ENCODE data around the gene RHEB. TPM values are rescaled to one million over a fixed set of nuclear protein-coding genes. Genes with fewer than 3 reads are reported as not detected.

Gene RHEB
- total and polyA plus RNA-seq, 2 of the 4 experiments (the other 2 are of a cell fraction): 19.7 to 67.2 TPM

DNA sequence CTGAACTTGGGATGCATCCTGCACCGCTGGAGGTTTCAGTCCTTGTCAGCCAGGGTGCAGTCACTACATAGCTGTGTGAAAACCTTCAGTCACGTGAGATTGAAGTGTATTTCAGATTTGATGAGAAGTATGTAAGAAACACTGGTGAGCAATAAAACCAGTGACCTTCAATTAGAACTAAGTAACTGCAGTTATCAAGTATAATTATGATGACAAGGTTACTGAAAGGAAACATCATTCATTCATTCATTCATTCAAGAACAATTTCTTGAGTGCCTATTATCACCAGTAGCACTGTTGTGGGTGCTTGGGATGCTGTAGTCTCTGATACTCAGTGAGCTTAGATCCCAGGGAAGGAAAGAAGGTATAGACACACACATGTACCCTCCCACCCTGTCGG, 33.6 kb downstream of the RHEB start:
- Histone ChIP-seq H4K8ac (ENCODE audit: low read depth in 2 of 2, low read length in 2 of 2) (no peak overlapping the region), H3K4me1 (ENCODE audit: control insufficient read depth, insufficient read depth, low read length) (peaks cover 20% of the 10 kb centered on the region), H2BK120ac (ENCODE audit: low read depth, low read length) (no peak overlapping the region), H3K18ac (ENCODE audit: low read depth, low read length) (no peak overlapping the region), H2AK5ac (ENCODE audit: low read depth, low read length) (peak overlapping the region; percentile 43; the same call in 1 of the 2 replicates), H3K4me3 (ENCODE audit: insufficient read depth, low read depth, low read length) (no peak overlapping the region), H4K91ac (ENCODE audit: insufficient read depth, low read depth, low read length) (no peak overlapping the region), H3K4me2 (ENCODE audit: low read depth, low read length) (no peak overlapping the region), H2BK15ac (ENCODE audit: low read depth, low read length) (no peak overlapping the region; the same call in 2 of the 3 replicates), H4K5ac (ENCODE audit: low read depth, low read length) (no peak overlapping the region), H3K9me1 (ENCODE audit: insufficient read depth, low read length) (peaks cover 12% of the 10 kb centered on the region; the same call in 1 of the 2 replicates), H2AFZ (replicated peaks; ENCODE audit: low read length, poor library complexity) (no peak overlapping the region), H3K14ac (replicated peaks; ENCODE audit: low read depth, low read length) (no peak overlapping the region; the same call in 1 of the 2 replicates), H3K79me1 (ENCODE audit: low read depth in 1 of 2, low read length in 2 of 2) (peaks cover 53 to 89% of the 10 kb centered on the region in 2 experiments), H2AK9ac (replicated peaks; ENCODE audit: low read depth, low read length, poor library complexity) (no peak overlapping the region), H3K23ac (ENCODE audit: low read depth, low read length) (no peak overlapping the region), H3K27ac (ENCODE audit: insufficient read depth, low read length) (no peak overlapping the region), H2BK5ac (ENCODE audit: low read depth, low read length, poor library complexity, severe bottlenecking) (no peak overlapping the region), H3K9me3 (ENCODE audit: control insufficient read depth, insufficient read depth, low read length) (no peaks in the 10 kb centered on the region), H2BK20ac (ENCODE audit: low read depth, low read length) (no peak overlapping the region), H3K4ac (ENCODE audit: low read depth, low read length) (no peak overlapping the region), H3K27me3 (ENCODE audit: control insufficient read depth, insufficient read depth, low read length) (no peaks in the 10 kb centered on the region), H3K9ac (ENCODE audit: low read depth, low read length) (no peak overlapping the region), H3K36me3 (ENCODE audit: control insufficient read depth, insufficient read depth, low read length) (peaks cover 31% of the 10 kb centered on the region), H4K20me1 (ENCODE audit: insufficient read depth, low read length) (peaks cover 14% of the 10 kb centered on the region; the same call in 1 of the 2 replicates), H3K56ac (ENCODE audit: extremely low read depth, insufficient read depth, low read length) (no peak overlapping the region)
- BruUV-seq (replicated peaks): no TSS peak
- TF ChIP-seq RCOR1 (IDR thresholded peaks at IDR 0.05; ENCODE audit: insufficient replicate concordance, low read length) (no peak), CHD1 (IDR thresholded peaks at IDR 0.05; ENCODE audit: low read depth, low read length) (no peak), POLR2A (IDR thresholded peaks at IDR 0.05; ENCODE audit: low read depth, low read length) (no peak), NFE2L2 (IDR thresholded peaks at IDR 0.05; ENCODE audit: low read depth, low read length) (no peak), CEBPB (IDR thresholded peaks at IDR 0.05; ENCODE audit: low read depth, low read length) (no peak), RAD21 (IDR thresholded peaks at IDR 0.05; ENCODE audit: low read length) (no peak), FOS (IDR thresholded peaks at IDR 0.05; ENCODE audit: low read depth, low read length) (no peak), MAZ (IDR thresholded peaks at IDR 0.05; ENCODE audit: borderline replicate concordance, low read depth, low read length) (no peak), BHLHE40 (IDR thresholded peaks at IDR 0.05; ENCODE audit: low read depth, low read length) (no peak), MAFK (IDR thresholded peaks at IDR 0.05; ENCODE audit: low read depth, low read length) (no peak), RFX5 (IDR thresholded peaks at IDR 0.05; ENCODE audit: low read depth, low read length) (no peak), SMC3 (IDR thresholded peaks at IDR 0.05; ENCODE audit: low read depth, low read length) (no peak), MXI1 (IDR thresholded peaks at IDR 0.05; ENCODE audit: borderline replicate concordance, low read depth, low read length) (no peak)
- TF ChIP-seq, protein P1, sequence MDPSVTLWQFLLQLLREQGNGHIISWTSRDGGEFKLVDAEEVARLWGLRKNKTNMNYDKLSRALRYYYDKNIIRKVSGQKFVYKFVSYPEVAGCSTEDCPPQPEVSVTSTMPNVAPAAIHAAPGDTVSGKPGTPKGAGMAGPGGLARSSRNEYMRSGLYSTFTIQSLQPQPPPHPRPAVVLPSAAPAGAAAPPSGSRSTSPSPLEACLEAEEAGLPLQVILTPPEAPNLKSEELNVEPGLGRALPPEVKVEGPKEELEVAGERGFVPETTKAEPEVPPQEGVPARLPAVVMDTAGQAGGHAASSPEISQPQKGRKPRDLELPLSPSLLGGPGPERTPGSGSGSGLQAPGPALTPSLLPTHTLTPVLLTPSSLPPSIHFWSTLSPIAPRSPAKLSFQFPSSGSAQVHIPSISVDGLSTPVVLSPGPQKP (IDR thresholded peaks at IDR 0.05; ENCODE audit: borderline replicate concordance, low read depth, low read length): no peak
- TF ChIP-seq, protein P2, sequence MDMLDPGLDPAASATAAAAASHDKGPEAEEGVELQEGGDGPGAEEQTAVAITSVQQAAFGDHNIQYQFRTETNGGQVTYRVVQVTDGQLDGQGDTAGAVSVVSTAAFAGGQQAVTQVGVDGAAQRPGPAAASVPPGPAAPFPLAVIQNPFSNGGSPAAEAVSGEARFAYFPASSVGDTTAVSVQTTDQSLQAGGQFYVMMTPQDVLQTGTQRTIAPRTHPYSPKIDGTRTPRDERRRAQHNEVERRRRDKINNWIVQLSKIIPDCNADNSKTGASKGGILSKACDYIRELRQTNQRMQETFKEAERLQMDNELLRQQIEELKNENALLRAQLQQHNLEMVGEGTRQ (IDR thresholded peaks at IDR 0.05; ENCODE audit: low read depth, low read length): no peak
- TF ChIP-seq, protein P3, sequence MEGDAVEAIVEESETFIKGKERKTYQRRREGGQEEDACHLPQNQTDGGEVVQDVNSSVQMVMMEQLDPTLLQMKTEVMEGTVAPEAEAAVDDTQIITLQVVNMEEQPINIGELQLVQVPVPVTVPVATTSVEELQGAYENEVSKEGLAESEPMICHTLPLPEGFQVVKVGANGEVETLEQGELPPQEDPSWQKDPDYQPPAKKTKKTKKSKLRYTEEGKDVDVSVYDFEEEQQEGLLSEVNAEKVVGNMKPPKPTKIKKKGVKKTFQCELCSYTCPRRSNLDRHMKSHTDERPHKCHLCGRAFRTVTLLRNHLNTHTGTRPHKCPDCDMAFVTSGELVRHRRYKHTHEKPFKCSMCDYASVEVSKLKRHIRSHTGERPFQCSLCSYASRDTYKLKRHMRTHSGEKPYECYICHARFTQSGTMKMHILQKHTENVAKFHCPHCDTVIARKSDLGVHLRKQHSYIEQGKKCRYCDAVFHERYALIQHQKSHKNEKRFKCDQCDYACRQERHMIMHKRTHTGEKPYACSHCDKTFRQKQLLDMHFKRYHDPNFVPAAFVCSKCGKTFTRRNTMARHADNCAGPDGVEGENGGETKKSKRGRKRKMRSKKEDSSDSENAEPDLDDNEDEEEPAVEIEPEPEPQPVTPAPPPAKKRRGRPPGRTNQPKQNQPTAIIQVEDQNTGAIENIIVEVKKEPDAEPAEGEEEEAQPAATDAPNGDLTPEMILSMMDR (conservative IDR thresholded peaks at IDR 0.05; ENCODE audit: low read depth, low read length): no peak
- CTCF ChIA-PET: interaction anchor here (0.5 kb wide), 1 partner anchor 16 kb away, joined by 3 read pairs; no protein-coding TSS in a partner anchor
- no peak for ATAC-seq (ENCODE audit: low read depth)
- no CpG with 5 or more reads among the region's 3 CpGs for WGBS, 2 experiments (ENCODE audit: extremely low coverage in 2 of 2, insufficient read length in 1 of 2)
- POLR2A ChIA-PET (ENCODE audit: unreplicated experiment): no interaction called here
- intact Hi-C loops (cut with micrococcal nuclease): loop anchor here (10.0 kb wide), 1 partner anchor 69 kb away; no protein-coding TSS in a partner anchor
- dilution Hi-C loops (cut with HindIII; ENCODE audit: low sequenced_read_pairs, unreplicated experiment): no loop called here
- in situ Hi-C loops (cut with MboI; ENCODE audit: low sequenced_read_pairs): no loop called here
- no peak for DNase-seq
